HG03159 (cell line): Measurements from ENCODE around the gene BORCS6.
A peak's percentile ranks its signal among the peaks of the same experiment; 100 is the strongest.

ENCODE experiments used
- ATAC-seq: cut with Tn5 transposase; IDR thresholded peaks from one replicate; pipeline ENCODE4 v1.9.1; 2021; ENCODE audit warnings: mild to moderate bottlenecking, moderate library complexity; ENCODE audit not compliant: unreplicated experiment

Gene BORCS6

GRCh38 chr17:8155996-8156245 is 34.1 kb downstream of the BORCS6 start:
- ATAC-seq, result no peak

DNA sequence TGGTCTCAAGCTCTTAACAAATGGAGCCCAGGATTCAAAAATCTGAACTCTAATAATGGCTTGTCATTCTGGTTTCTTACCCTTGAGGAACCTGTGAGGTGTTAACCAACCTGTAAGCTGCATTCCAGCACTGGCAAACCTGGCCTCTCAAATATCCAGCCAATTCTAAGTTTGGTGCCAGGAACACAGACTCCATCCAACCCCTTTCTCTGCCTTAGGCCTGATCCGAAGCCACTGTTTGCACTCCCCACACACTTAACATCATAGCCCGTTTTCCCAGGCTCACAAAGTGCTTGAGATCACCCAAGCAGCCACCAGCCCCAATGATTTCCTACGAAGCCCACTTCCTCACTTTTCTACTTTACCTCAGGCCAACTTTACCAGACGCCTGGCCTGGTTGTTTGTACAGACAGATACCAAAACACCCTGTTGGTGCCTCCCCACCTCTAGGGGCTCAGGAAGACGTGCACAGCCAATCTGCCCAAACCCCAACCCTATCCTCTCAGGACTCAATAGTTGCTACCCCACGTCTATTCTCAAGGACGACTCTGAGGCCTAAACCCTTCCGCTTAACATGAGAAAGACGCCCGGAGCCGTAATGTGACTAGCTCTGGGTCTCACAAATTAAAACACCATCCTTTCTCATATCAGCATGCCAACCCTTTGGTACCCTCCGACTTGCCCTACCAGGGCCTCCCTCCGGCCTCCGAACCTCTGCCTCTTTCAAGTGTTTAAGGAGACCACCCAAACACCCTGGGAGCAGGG is 34.6 kb downstream of the BORCS6 start:
- ATAC-seq, result no peak

GRCh38 chr17:8154608-8155155 is 35.3 kb downstream of the BORCS6 start:
- ATAC-seq, result no peak

DNA sequence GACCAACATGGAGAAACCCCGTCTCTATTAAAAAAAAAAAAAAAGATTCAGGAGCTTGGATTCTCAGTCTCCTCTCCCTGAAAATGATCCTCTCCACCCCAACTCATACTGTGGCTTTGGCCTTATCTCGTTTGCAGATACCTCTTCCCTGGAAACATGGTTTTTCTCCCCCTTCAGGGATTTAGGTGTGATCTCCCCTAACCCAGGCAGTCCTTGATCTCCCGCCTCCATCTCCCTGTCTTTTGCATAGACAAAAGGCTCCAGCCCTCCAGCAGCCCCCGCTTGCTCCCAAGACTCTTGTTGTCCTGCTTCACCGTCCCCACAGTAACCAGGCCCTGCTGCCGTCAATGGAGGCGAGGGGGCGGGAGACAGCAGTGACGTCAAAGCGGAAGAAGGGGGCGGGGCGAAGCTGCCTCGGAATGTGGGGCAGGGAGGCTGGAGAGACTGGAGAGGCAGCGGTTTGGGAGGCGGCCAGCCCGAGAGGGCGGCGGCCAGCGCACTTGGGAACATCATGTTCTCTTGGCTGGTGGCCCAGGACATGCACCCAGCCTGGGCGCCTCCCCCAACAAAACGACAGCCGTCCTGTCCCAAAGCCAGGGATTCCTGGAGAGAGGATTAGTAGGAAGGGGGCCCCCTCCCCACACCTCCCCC is 35.9 kb downstream of the BORCS6 start:
- ATAC-seq, result no peak

GRCh38 chr17:8153525-8153956 is 36.4 kb downstream of the BORCS6 start:
- ATAC-seq, result no peak

DNA sequence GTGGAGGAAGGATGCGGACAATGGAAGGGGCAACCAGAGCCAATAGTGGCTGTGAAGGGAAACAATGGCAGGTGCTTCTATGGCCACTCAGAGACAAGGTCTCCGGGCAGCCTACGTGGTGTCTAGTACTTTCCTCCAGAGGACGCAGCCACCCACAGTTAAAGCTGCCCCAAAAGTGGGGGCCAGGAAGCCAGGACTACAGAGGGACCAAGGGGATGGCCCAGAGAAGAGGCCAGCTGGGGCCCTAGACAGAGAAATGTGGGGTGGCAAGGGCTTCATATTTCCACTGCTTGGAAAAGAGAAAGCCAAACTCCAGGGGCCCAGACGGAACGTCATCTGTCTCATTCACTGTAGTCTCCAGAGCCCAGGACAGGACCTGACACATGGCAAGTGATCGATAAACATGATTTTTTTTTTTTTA is 36.9 kb downstream of the BORCS6 start:
- ATAC-seq, result no peak

DNA sequence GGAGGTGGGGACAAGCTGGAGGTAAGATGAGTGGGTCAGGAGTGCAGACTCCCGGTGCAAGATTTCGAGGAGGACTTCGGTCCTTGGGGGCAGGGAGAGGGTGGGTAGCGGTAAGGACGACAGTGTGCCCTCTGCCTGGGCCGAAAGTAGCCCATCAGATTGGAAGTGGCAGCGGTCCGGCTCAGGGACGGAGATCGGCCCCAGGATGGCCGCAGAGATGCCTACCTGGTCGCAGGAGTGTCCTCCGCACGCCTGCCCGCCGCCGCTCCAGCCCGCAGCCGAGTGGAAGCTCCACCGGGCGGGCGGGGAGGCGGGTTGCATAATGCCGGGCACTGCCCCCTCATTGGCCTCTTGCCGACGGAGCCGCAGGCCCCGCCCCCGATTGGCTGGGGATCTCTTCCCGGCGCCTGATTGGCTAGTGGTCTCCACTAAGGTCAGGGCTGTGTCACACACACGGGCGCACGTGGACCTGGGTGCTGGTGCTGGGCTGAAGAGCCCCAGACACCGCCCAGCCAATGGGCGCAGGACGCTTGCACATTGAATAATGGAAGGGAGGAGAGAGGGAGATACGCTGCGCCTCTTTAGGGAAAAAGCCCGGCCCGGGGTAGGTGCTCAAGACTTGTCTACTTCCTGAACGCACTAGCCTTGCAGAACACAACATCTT is 37.7 kb downstream of the BORCS6 start, which contains the start of gene PER1:
TSS of gene PER1 (minus strand) at position 293 of the 664 bp plus-strand sequence. CDS start 1,698 bp downstream, outside the sequence.
- no peak for ATAC-seq

GRCh38 chr17:8151641-8152111 is 38.3 kb downstream of the BORCS6 start:
- no peak for ATAC-seq

- ATAC-seq, result peak; percentile 44
These were observed 38.8 kb downstream of the BORCS6 start for GRCh38 chr17:8151120-8151640.

- no peak for ATAC-seq
These were observed 39.5 kb downstream of the BORCS6 start for GRCh38 chr17:8150194-8151119.

DNA sequence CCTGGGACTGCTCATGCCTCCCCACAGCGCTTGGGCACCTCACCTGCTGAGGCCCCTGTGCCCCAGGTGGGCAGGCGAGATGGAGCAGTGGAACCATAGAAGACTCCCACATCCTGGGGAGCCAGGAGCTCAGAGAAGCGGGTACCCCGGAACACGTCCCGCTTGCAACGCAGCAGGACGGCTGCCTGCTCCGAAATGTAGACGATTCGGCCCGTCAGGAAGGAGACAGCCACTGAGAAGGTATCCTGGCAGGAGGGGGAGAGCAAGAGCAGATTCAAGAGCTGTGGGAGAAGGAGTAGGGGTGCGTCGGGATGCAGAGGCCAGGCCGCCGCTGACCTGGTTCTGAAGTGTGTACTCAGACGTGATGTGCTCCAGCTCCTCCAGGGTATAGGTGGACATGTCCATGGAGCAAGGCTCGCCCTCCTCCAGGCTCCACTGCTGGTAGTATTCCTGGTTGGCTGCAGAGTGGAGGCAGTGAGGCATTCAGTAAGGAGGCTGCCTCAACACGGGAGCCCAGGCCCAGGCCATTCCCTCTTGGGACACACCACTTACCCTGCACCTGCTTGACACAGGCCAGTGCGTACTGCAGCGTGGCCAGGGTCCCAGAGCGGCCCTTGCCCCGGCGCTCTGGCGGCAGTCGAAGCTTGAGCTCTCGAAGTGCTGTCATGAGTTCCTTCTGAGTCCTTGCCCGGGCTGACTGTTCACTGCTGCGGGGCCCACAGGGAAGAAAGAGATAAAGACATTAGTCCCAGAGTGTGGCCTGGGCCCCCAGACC is 40.4 kb downstream of the BORCS6 start:
- ATAC-seq, result no peak

DNA sequence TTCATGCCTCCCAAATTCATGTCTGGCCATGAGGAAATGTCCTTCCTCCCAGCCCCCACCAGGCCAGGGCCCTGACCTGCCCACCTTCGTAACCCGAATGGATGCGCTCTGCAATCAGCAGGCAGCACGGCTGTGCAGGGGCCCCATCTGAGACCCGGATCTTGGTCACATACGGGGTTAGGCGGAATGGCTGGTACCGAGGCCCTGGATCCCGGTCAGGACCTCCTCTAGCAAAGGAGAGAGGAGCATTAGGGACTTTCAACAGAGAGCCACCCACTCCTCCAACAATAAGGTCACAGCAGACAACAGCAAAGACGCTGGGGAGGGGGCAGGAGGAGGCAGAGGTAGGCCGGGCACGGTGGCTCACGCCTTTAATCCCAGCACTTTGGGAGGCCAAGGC is 41.4 kb downstream of the BORCS6 start:
- no peak for ATAC-seq

GRCh38 chr17:8147805-8148404 is 42.1 kb downstream of the BORCS6 start:
- no peak for ATAC-seq

DNA sequence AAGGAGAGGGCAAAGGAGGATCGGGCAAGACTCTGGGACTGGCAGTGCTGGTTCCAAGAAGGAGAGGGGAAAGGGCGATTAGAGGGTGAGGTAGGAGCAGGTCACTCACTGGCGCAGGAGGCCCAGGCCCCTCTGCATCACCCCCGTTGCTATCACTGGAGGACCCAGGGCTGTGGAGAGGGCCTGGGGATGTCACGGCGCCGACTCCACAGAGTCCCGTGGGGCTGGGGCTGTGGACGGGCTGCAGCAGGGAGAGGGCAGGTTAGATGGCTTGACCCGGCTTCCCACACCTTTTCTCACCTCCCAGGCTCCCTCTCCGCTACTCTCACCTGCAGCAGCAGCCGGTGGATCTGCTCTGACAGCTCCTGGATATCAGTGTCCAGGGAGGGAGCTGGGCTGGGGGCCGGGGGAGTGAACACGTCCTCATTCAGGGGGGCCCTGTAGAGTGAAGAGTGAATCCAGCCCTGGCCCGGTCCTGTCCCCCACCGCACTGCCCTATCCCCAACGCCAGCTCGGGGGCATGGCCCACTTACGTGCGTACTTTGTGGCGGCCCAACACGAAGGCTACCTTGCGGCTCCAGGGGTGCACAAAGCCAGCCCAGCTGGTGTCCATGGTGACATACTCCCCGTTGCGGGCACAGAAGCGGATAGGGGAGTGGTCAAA is 42.7 kb downstream of the BORCS6 start:
- no peak for ATAC-seq

GRCh38 chr17:8146381-8147140 is 43.4 kb downstream of the BORCS6 start:
- ATAC-seq, result no peak

- no peak for ATAC-seq
These were observed 44.2 kb downstream of the BORCS6 start for GRCh38 chr17:8145811-8146210.

DNA sequence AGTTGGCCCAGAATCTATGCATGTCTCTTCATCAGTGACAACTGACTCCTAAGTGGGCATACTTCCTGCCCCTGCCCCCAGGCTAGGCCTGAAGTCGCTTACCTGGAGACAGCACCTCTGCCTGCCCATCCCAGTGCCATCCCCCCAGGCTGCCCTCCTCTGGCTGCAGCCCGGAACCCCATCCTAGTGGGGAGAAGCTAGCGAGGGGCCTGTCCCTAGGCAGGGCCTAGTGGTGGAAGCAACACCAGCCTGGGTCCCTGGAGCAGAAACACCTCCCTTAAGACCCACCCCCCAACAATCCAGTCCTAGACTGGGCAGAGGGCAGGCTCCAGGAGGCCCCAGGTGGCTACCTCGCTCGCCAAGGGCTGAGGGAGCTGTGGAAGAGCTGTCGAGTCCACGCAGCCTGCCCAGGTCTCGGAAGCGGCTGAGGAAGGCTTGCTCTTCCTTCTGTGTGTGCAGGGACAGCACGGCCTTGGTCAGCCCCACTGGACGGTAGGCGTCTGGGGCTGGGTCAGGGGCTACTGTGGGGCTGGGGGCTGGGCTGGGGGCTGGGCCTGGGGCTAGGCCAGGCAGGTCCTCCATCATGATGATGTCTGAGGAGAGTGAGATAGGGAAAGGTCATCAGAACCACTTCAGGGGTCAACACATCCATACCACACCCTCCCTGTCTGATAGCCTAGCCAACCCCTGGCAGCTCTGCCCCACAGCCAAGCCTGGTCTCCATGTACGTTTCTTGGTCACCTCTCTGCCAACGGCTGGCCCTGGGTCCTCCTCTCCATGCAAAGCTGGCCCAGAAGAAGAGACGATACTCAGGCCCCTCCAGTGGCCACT is 45.4 kb downstream of the BORCS6 start:
- ATAC-seq, result no peak
